OCI-LY1 (cell line): ENCODE data around the gene CHCHD6.

ENCODE experiments used
- H2AFZ ChIP-seq: fragments of 200-600 bp; sonication (generic), shearing (Covaris generic); 2 replicates; pipeline ENCODE4 v1.6.0; 2014; ENCODE audit warnings: antibody characterized with exemption, mild to moderate bottlenecking, low read length
- H3F3A ChIP-seq: fragments of 200-600 bp; sonication (generic), shearing (Covaris generic); 2 replicates; pipeline ENCODE4 v1.6.0; 2014; ENCODE audit warnings: mild to moderate bottlenecking, antibody characterized with exemption, low read length, moderate library complexity; ENCODE audit not compliant: insufficient read depth
- H3K27ac ChIP-seq: fragments of 200-600 bp; sonication (generic); 2 replicates; pipeline ENCODE4 v1.5.1; 2014; ENCODE audit warnings: low read length, mixed run types, mild to moderate bottlenecking, low read depth; ENCODE audit not compliant: poor library complexity, severe bottlenecking
- H3K27me3 ChIP-seq: fragments of 200-600 bp; sonication (generic); 2 replicates; pipeline ENCODE4 v1.6.0; 2014; ENCODE audit warnings: antibody characterized with exemption, mild to moderate bottlenecking, low read length, moderate library complexity; ENCODE audit not compliant: insufficient read depth
- H3K36me3 ChIP-seq: fragments of 200-600 bp; sonication (generic); 2 replicates; pipeline ENCODE4 v1.6.1; 2014; ENCODE audit warnings: mild to moderate bottlenecking, antibody characterized with exemption, low read length, moderate library complexity, mixed read lengths; ENCODE audit not compliant: insufficient read depth
- H3K4me1 ChIP-seq: fragments of 200-600 bp; sonication (generic); 2 replicates; pipeline ENCODE4 v1.5.1; 2014; ENCODE audit warnings: mild to moderate bottlenecking, low read length, moderate library complexity; ENCODE audit not compliant: insufficient read depth, severe bottlenecking
- H3K4me2 ChIP-seq: fragments of 200-600 bp; sonication (generic), shearing (Covaris generic); 2 replicates; pipeline ENCODE4 v1.6.1; 2014; ENCODE audit warnings: low read length
- H3K4me3 ChIP-seq: fragments of 200-600 bp; sonication (generic); 2 replicates; pipeline ENCODE4 v1.5.1; 2014; ENCODE audit warnings: low read length, low read depth, mild to moderate bottlenecking, mixed read lengths; ENCODE audit not compliant: poor library complexity, severe bottlenecking
- H3K79me2 ChIP-seq: fragments of 200-600 bp; shearing (Covaris generic); 2 replicates; pipeline ENCODE4 v1.6.1; 2016; ENCODE audit warnings: mixed run types, low read length, mixed read lengths; ENCODE audit not compliant: insufficient read depth
- H3K9ac ChIP-seq: fragments of 200-600 bp; sonication (generic), shearing (Covaris generic); 2 replicates; pipeline ENCODE4 v1.6.1; 2014; ENCODE audit warnings: mild to moderate bottlenecking, low read length, mixed read lengths
- H3K9me2 ChIP-seq: fragments of 200-600 bp; sonication (generic), shearing (Covaris generic); 2 replicates; pipeline ENCODE4 v1.6.1; 2014; ENCODE audit warnings: low read depth, mild to moderate bottlenecking, low read length, mixed read lengths
- H3K9me3 ChIP-seq: fragments of 200-600 bp; shearing (Covaris generic); 2 replicates; pipeline ENCODE4 v1.6.1; 2014; ENCODE audit warnings: low read length, mixed read lengths
- H4K20me1 ChIP-seq: fragments of 200-600 bp; sonication (generic), shearing (Covaris generic); 2 replicates; pipeline ENCODE4 v1.6.0; 2016; ENCODE audit warnings: mild to moderate bottlenecking, low read length; ENCODE audit not compliant: insufficient read depth
- EZH2 ChIP-seq: fragments of 200-600 bp; sonication (generic), shearing (Covaris generic); IDR thresholded peaks from 2 replicates; pipeline ENCODE4 v1.8.0; 2017; ENCODE audit warnings: borderline replicate concordance, mixed run types, mild to moderate bottlenecking, antibody characterized with exemption, low read length, moderate library complexity, mixed read lengths
- TF ChIP-seq, protein P1 (sequence below): fragments of 200-600 bp; sonication (generic), shearing (Covaris generic); IDR thresholded peaks from 2 replicates; pipeline ENCODE4 v1.5.1; 2017; ENCODE audit warnings: mild to moderate bottlenecking, antibody characterized with exemption, low read length, moderate library complexity, mixed read lengths

CHCHD6 gene

GRCh38 chr3:126997455-126998038 lies 293.5 kb downstream of the CHCHD6 start:
- no peaks in the 10 kb centered on the region for H3F3A ChIP-seq
- H3K9me3 ChIP-seq, result no peaks in the 10 kb centered on the region
- no peak overlapping the region for H3K4me2 ChIP-seq
- no peak overlapping the region for H2AFZ ChIP-seq
- no peaks in the 10 kb centered on the region for H3K27me3 ChIP-seq
- H3K36me3 ChIP-seq, result no peaks in the 10 kb centered on the region
- H3K4me3 ChIP-seq, result no peak overlapping the region
- no peak overlapping the region for H3K27ac ChIP-seq
- H3K4me1 ChIP-seq, result no peaks in the 10 kb centered on the region
- H3K9me2 ChIP-seq, result no peaks in the 10 kb centered on the region
- no peak for TF ChIP-seq EZH2
- TF ChIP-seq, protein P1, sequence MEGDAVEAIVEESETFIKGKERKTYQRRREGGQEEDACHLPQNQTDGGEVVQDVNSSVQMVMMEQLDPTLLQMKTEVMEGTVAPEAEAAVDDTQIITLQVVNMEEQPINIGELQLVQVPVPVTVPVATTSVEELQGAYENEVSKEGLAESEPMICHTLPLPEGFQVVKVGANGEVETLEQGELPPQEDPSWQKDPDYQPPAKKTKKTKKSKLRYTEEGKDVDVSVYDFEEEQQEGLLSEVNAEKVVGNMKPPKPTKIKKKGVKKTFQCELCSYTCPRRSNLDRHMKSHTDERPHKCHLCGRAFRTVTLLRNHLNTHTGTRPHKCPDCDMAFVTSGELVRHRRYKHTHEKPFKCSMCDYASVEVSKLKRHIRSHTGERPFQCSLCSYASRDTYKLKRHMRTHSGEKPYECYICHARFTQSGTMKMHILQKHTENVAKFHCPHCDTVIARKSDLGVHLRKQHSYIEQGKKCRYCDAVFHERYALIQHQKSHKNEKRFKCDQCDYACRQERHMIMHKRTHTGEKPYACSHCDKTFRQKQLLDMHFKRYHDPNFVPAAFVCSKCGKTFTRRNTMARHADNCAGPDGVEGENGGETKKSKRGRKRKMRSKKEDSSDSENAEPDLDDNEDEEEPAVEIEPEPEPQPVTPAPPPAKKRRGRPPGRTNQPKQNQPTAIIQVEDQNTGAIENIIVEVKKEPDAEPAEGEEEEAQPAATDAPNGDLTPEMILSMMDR, result no peak
- H3K79me2 ChIP-seq, result no peaks in the 10 kb centered on the region
- no peaks in the 10 kb centered on the region for H4K20me1 ChIP-seq
- H3K9ac ChIP-seq, result no peak overlapping the region

GRCh38 chr3:126998320-126998719 lies 294.3 kb downstream of the CHCHD6 start:
- no peak overlapping the region for H3K4me2 ChIP-seq
- H4K20me1 ChIP-seq, result no peaks in the 10 kb centered on the region
- no peaks in the 10 kb centered on the region for H3K4me1 ChIP-seq
- H3K27ac ChIP-seq, result no peak overlapping the region
- no peaks in the 10 kb centered on the region for H3K9me3 ChIP-seq
- no peak overlapping the region for H3K9ac ChIP-seq
- no peak overlapping the region for H2AFZ ChIP-seq
- H3K36me3 ChIP-seq, result no peaks in the 10 kb centered on the region
- no peak overlapping the region for H3K4me3 ChIP-seq
- no peaks in the 10 kb centered on the region for H3K9me2 ChIP-seq
- H3K79me2 ChIP-seq, result no peaks in the 10 kb centered on the region
- no peaks in the 10 kb centered on the region for H3F3A ChIP-seq
- no peaks in the 10 kb centered on the region for H3K27me3 ChIP-seq
- TF ChIP-seq, protein P1, result no peak
- no peak for TF ChIP-seq EZH2

DNA sequence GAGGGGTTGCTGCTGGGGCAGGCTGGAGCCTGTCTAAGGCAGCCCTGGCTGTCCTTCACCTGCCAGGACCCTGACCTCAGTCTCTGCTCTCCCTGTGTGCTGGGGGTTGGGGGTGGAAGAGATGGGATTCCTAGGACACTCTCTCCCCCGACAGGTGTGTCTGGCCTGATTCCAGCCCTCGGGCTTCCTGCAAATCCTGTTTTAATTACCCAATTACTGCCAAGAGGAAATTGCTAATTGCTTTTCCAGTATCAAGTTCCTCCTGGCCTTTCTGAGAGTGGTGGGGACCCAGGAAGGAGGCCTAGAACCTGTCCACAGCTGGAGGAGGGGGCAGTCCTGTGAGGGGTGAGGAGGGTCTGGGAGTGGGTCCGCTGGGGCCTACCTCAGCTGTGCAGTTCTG lies 294.7 kb downstream of the CHCHD6 start:
- Histone ChIP-seq H3K79me2 (no peaks in the 10 kb centered on the region), H3K4me2 (no peak overlapping the region)

More for the DNA sequence above, 294.7 kb downstream of the CHCHD6 start:
- Histone ChIP-seq H2AFZ (no peak overlapping the region), H3K27ac (no peak overlapping the region), H4K20me1 (no peaks in the 10 kb centered on the region), H3K36me3 (no peaks in the 10 kb centered on the region), H3K4me1 (no peaks in the 10 kb centered on the region), H3K27me3 (no peaks in the 10 kb centered on the region), H3K9me3 (no peaks in the 10 kb centered on the region), H3F3A (no peaks in the 10 kb centered on the region), H3K4me3 (no peak overlapping the region), H3K9ac (no peak overlapping the region), H3K9me2 (no peaks in the 10 kb centered on the region)
- TF ChIP-seq EZH2, result no peak
- TF ChIP-seq, protein P1, result no peak
